Endothelial cell of umbilical vein (primary cell): ENCODE data around the gene AKR7A2. TPM values are rescaled to one million over a fixed set of nuclear protein-coding genes. Genes with fewer than 3 reads are reported as not detected.

Experiments used
- BruUV-seq: library from RNA; stranded (reverse); fragments of 400-500 nt; replicated peaks from 2 replicates; lab custom pipeline; 2021; lab: Mats Ljungman, UMichigan
- CTCF ChIA-PET: fragments of 300-600, 350-600 bp; sonication (Branson Sonifier 250); formaldehyde crosslinking; loops from one replicate; lab custom pipeline; 2021; ENCODE audit warnings: antibody characterized with exemption, inconsistent platforms; lab: Charles Lee
- POLR2A ChIA-PET: fragments of 300-600, 350-600 bp; sonication (Branson Sonifier 250); formaldehyde crosslinking; loops from one replicate; lab custom pipeline; 2021; ENCODE audit warnings: antibody characterized with exemption, inconsistent platforms; lab: Charles Lee
- DNase-seq: peaks from one replicate; pipeline ENCODE4 v3.0.0-alpha.2; 2011; ENCODE audit warnings: low read depth, low spot score
- FAIRE-seq: peaks from 2 replicates; lab custom pipeline; 2011; peaks lifted over from hg19 to GRCh38; lab: Jason Lieb, UNC
- H2AFZ ChIP-seq: 2 replicates; pipeline ENCODE4 v1.6.0; 2012; ENCODE audit warnings: low read depth, low read length, control low read depth, inconsistent platforms
- H3K27ac ChIP-seq: 2 replicates; pipeline ENCODE4 v1.5.1; 2011; ENCODE audit warnings: low read depth, mild to moderate bottlenecking, control low read depth, low read length, moderate library complexity; ENCODE audit not compliant: insufficient read depth
- H3K27me3 ChIP-seq, 2 experiments: 2 replicates each; pipeline versions ENCODE4 v1.6.0 to v1.6.1; 2011; ENCODE audit warnings: low read length in 2 of 2, mixed read lengths in 1 of 2; ENCODE audit not compliant: control insufficient read depth in 2 of 2, insufficient read depth in 2 of 2
- H3K36me3 ChIP-seq, 2 experiments: 2 replicates in 1 of 2; 3 replicates in 1 of 2; pipeline ENCODE4 v1.5.1; 2011; ENCODE audit warnings: low read length in 2 of 2, mild to moderate bottlenecking in 1 of 2, moderate library complexity in 1 of 2; ENCODE audit not compliant: control insufficient read depth in 2 of 2, insufficient read depth in 2 of 2; ENCODE audit errors: extremely low read depth in 1 of 2
- H3K4me1 ChIP-seq: 3 replicates; pipeline ENCODE4 v1.5.1; 2011; ENCODE audit warnings: mild to moderate bottlenecking, low read length; ENCODE audit not compliant: control insufficient read depth, insufficient read depth; ENCODE audit errors: extremely low read depth
- H3K4me2 ChIP-seq: 2 replicates; pipeline ENCODE4 v1.6.1; 2011; ENCODE audit warnings: low read length, control low read depth, mixed read lengths; ENCODE audit not compliant: insufficient read depth
- H3K4me3 ChIP-seq, 3 experiments: fragments of 200-600 bp in 1 of 3; sonication (generic), shearing (Covaris generic) in 1 of 3; replicated peaks in 1 of 3; 2 replicates each; pipeline ENCODE4 v1.5.1; 2011 to 2016; ENCODE audit warnings: control low read depth in 3 of 3, low read length in 3 of 3, mild to moderate bottlenecking in 2 of 3, inconsistent platforms in 1 of 3, low read depth in 1 of 3, moderate library complexity in 1 of 3; ENCODE audit not compliant: insufficient read depth in 1 of 3
- H3K79me2 ChIP-seq: 2 replicates; pipeline ENCODE4 v1.6.0; 2012; ENCODE audit warnings: low read length, inconsistent platforms; ENCODE audit not compliant: control insufficient read depth, insufficient read depth
- H3K9ac ChIP-seq: replicated peaks from 2 replicates; pipeline ENCODE3; 2011; ENCODE audit warnings: low read length, control low read depth; ENCODE audit not compliant: insufficient read depth; ENCODE audit errors: extremely low read depth
- H3K9me1 ChIP-seq: replicated peaks from 3 replicates; pipeline ENCODE4 v1.6.0; 2011; ENCODE audit warnings: mild to moderate bottlenecking, low read length; ENCODE audit not compliant: control insufficient read depth, insufficient read depth; ENCODE audit errors: extremely low read depth
- H3K9me3 ChIP-seq: replicated peaks from 2 replicates; pipeline ENCODE4 v1.5.1; 2012; ENCODE audit warnings: low read length, inconsistent platforms; ENCODE audit not compliant: control insufficient read depth, insufficient read depth
- H4K20me1 ChIP-seq: replicated peaks from 2 replicates; pipeline ENCODE3; 2011; ENCODE audit warnings: mild to moderate bottlenecking, low read length; ENCODE audit not compliant: control insufficient read depth, insufficient read depth; ENCODE audit errors: extremely low read depth
- EZH2 ChIP-seq: IDR thresholded peaks from 2 replicates; pipeline ENCODE4 v1.6.1; 2012; ENCODE audit warnings: borderline replicate concordance, low read depth, mild to moderate bottlenecking, moderate library complexity, low read length, inconsistent platforms; ENCODE audit not compliant: severe bottlenecking
- FOS ChIP-seq: IDR thresholded peaks from 2 replicates; pipeline ENCODE4 v1.6.1; 2011; ENCODE audit warnings: mild to moderate bottlenecking, low read length, moderate library complexity, borderline replicate concordance; ENCODE audit not compliant: insufficient read depth
- POLR2AphosphoS5 ChIP-seq: IDR thresholded peaks from 2 replicates; pipeline ENCODE4 v1.6.1; 2012; ENCODE audit warnings: low read depth, mild to moderate bottlenecking, control low read depth, low read length, moderate library complexity; ENCODE audit not compliant: insufficient read depth
- dilution Hi-C: fragments of 300-500 bp; cut with MboI; formaldehyde crosslinking; loops from one replicate; pipeline ENCODE4 v1.15.0; 2019; ENCODE audit warnings: low sequenced_read_pairs; ENCODE audit not compliant: extremely low pct_ligation_motif_present
- intact Hi-C: fragments of 100-400 bp; cut with micrococcal nuclease; formaldehyde crosslinking; loops from one replicate; pipeline ENCODE4 v1.10.0; 2022
- polyA plus RNA-seq, 4 experiments: library from polyadenylated mRNA; depleted of rRNA in 3 of 4; stranded (reverse) in 3 of 4; unstranded in 1 of 4; fragments of >200 nt; gene quantifications; 2 replicates each; pipeline versions ENCODE4 v1.2.1 to v1.2.3, GENCODE V29; 2011 to 2012; ENCODE audit warnings: missing spikeins in 1 of 4
- total RNA-seq: library from RNA; stranded (reverse); gene quantifications from 2 replicates; pipeline ENCODE4 v1.2.3, GENCODE V29; 2021

AKR7A2 gene
- total and polyA plus RNA-seq, 2 donors (not counting 3 experiments of a cell fraction or from before 2014, with no cell fraction given): 48.0 to 70.7 TPM

DNA sequence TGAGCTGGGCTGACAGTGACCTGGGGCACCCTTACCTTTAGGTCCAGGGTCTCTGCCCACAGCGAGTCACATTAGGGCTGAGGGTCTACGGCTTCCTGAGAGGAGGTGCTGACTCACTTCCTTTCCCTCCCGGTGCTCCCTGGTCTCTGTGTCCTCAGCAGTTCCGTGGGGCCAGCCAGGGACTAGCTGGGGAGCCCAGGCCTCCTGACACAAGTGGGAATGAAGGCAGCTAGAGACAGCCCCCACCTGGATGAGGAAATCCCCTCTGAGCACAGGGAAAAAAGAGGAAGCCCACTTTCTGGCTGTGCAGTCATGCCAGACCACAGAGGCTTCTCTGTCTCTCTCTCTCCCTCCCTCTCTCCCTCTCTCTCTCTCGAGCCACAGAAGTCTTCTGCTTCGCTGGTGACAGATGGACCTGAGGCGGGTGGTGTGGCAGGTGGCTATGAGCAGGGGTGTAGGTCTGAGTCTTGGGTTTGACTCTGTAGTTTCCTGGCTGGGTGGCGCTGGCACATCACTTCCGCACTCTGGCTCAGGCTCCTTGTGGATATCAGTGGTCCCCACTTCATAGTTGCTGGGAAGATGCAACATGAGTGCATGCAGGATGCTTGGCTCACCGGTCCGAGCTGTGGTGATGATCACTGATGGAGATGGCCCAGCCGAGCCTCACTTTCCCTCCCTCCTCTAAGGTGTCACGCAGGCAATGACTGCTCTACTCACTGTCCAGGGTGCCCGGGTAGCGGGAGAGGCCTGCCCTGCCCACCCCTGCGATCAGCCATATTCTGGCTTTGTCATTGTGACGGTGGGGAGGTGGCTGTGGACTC is 3.6 kb upstream of the AKR7A2 start:
- dilution Hi-C loops: no loop called here
- DNase-seq: peak; percentile 47

DNA sequence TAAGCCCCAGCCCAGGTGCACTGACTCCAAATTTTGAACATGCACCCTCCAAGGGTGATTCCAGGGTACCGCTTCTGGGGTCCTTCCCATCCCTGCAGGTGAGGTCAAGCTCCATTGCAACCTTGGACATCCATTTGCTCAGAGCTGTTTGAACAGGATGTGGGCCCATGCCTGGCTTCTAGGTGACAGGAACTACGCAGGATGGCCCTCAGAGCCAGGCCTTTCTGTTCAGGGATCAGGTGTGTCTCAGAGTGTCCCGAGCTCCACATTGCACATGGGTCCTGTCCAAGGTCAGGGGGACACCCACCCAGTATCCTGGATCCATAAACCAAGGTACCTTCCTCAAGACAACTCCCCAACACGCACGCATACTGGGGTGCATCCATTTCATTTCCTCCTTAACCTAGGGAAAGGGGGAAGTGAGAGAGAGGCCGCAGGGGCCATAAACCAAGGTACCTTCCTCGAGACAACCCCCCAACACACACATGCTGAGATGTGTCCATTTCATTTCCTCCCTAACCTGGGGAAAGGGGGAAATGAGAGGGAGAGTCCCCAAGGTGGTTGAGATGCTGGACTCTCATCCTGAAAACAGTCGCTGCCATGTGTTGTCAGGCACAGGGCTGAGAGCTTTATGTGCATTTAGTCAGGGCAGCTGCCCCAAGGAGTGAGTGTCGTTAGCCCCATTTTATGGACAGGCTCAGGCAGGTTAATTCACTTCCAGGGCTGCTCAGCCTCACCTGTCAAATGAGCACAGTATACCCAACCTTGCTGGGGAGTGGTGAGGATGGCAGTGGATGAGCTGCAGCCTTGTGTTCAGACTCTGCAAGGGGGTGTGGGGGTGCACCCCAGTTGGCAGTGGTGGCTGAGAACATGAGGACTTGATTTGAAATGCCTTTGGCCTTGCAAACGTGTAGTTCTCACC is 2.3 kb upstream of the AKR7A2 start:
- Histone ChIP-seq H3K36me3 (peaks cover 0 to 2% of the 10 kb centered on the region in 2 experiments), H3K4me3 (no peak overlapping the region), H3K4me1 (peaks cover 21% of the 10 kb centered on the region), H3K27ac (no peak overlapping the region), H3K9me3 (no peaks in the 10 kb centered on the region), H3K9ac (no peak overlapping the region), H3K4me2 (no peak overlapping the region), H3K27me3 (no peaks in the 10 kb centered on the region), H3K79me2 (peaks cover 12% of the 10 kb centered on the region), H4K20me1 (no peaks in the 10 kb centered on the region), H2AFZ (no peak overlapping the region), H3K9me1 (no peaks in the 10 kb centered on the region)
- no TSS peak for BruUV-seq
- FAIRE-seq (no peak), DNase-seq (no peak)
- CTCF ChIA-PET: interaction anchor here (1.2 kb wide), 2 partner anchors 30 to 390 kb away, joined by 3 to 4 read pairs; no protein-coding TSS in a partner anchor
- no peak for TF ChIP-seq POLR2AphosphoS5
- dilution Hi-C loops (no loop called here), intact Hi-C loops (loop anchor here (2.0 to 5.0 kb wide), 2 partner anchors 103 to 1173 kb away; partner anchors contain the start of genes CAMK2N1 and UBR4)
- POLR2A ChIA-PET: no interaction called here

More for the DNA sequence above, 3.6 kb upstream of the AKR7A2 start:
- peaks cover 0 to 2% of the 10 kb centered on the region in 2 experiments for H3K36me3 ChIP-seq
- peaks cover 21% of the 10 kb centered on the region for H3K4me1 ChIP-seq
- no peaks in the 10 kb centered on the region for H3K27me3 ChIP-seq
- H3K27ac ChIP-seq: peak overlapping the region; percentile 53
- no peaks in the 10 kb centered on the region for H3K9me1 ChIP-seq
- no peak overlapping the region for H2AFZ ChIP-seq
- no TSS peak for BruUV-seq
- peak; percentile 92 for FAIRE-seq
- intact Hi-C loops: no loop called here
- H3K4me3 ChIP-seq: no peak overlapping the region
- H3K79me2 ChIP-seq: peaks cover 12% of the 10 kb centered on the region
- ChIA-PET CTCF (interaction anchor here (1.0 to 1.2 kb wide), 3 partner anchors 29 to 389 kb away, joined by 3 to 4 read pairs (median 4); no protein-coding TSS in a partner anchor), POLR2A (interaction anchor here (0.5 to 0.6 kb wide), 2 partner anchors 52 to 404 kb away, joined by 3 read pairs; no protein-coding TSS in a partner anchor)
- TF ChIP-seq FOS (peak; percentile 44), EZH2 (no peak)
- H3K9ac ChIP-seq: no peak overlapping the region
- H3K9me3 ChIP-seq: no peaks in the 10 kb centered on the region
- H3K4me2 ChIP-seq: peak overlapping the region; percentile 13
- no peaks in the 10 kb centered on the region for H4K20me1 ChIP-seq
